ENCODE results near the gene DEPDC7. TPM values are rescaled to one million over a fixed set of nuclear protein-coding genes. Genes with fewer than 3 reads are reported as not detected.

DEPDC7 gene
- total and polyA plus RNA-seq, 9 of the 15 experiments (the other 6 are each of a cell fraction or from before 2014, with no cell fraction given) = 5.4 to 19.9 (median 12.0) TPM

- TF ChIP-seq RREB1 (CRISPR knock-in tag; IDR thresholded peaks at IDR 0.05) (peak; percentile 60; the same call in 1 of the 2 replicates), SIX5 (IDR thresholded peaks at IDR 0.05; ENCODE audit: borderline replicate concordance in 1 of 2, insufficient read depth in 1 of 2, low read depth in 1 of 2, low read length in 2 of 2) (peak; percentile 17 to 22; a peak in 3 of 4 replicates), RBBP5 (IDR thresholded peaks at IDR 0.05; ENCODE audit: borderline replicate concordance, insufficient read depth, low read length, poor library complexity, severe bottlenecking) (peak; percentile 82), SUPT5H (IDR thresholded peaks at IDR 0.05) (peak; percentile 38; the same call in 1 of the 2 replicates), TSHZ1 (CRISPR knock-in tag; IDR thresholded peaks at IDR 0.05) (no peak), ZNF212 (CRISPR knock-in tag; IDR thresholded peaks at IDR 0.05) (0 out of 2 replicates have a peak, but pooled peaks have one; percentile 43), CREB3 (tag; conservative IDR thresholded peaks at IDR 0.05; ENCODE audit: low read depth) (0 out of 2 replicates have a peak, but pooled peaks have one; percentile 29)
Observed at GRCh38 chr11:33039274-33040032, 23.8 kb downstream of the DEPDC7 start, which contains the start of gene TCP11L1 (continued).
